Left kidney (tissue), 2 donors: ENCODE measurements around the gene KATNB1. TPM values are rescaled to one million over a fixed set of nuclear protein-coding genes. Genes with fewer than 3 reads are reported as not detected.
"Not testable (repeated sequence)": the region's sequence is repeated elsewhere in the genome, so short reads cannot be mapped to it uniquely, and the experiment has no call there.

Experiments
- DNase-seq: peaks from one replicate; pipeline ENCODE4 v3.0.0-alpha.2; 2013
- polyA plus RNA-seq: library from polyadenylated mRNA; unstranded; fragments of 120-200 nt; gene quantifications from one replicate; pipeline ENCODE4 v1.2.1, GENCODE V29; 2013; ENCODE audit not compliant: insufficient read length

The KATNB1 gene
- polyA plus RNA-seq, 1 donor = 21.3 TPM

DNA sequence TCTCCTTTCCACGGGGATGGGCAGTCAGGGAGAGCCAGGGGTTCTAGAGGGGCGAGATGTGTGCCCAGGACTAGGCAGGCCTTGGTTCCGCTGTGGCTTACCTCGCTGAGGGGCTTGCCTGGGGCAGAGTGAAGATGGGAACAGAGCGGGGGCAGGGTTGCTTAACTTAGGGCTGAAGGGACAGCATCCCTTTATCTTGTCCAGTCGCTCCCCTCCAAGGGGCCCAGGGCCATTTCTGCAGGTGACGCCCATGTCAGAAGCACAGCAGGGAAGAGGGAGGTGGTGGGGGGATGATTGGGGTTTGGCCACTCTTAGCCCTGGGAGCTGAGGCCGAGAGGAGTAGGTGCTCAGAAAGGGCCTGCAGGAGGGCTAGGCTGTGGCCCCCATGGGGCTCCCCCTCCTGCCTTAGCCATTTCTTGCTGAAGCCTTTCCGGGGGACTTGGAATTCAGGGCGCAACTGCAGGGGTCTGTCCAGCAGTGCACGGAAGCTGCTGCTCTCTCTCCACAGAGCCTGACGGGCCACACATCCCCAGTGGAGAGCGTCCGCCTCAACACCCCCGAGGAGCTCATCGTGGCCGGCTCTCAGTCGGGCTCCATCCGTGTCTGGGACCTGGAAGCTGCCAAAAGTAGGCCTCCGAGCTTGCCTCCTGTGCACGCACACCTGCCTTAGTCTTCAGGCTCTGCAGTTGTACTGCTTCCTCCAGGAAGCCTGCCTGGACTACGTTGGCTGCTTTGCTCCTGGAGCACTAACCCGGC is 8.5 kb downstream of the KATNB1 start:
- no peak for DNase-seq

GRCh38 chr16:57744642-57744903 is 9.0 kb downstream of the KATNB1 start:
- no peak for DNase-seq

DNA sequence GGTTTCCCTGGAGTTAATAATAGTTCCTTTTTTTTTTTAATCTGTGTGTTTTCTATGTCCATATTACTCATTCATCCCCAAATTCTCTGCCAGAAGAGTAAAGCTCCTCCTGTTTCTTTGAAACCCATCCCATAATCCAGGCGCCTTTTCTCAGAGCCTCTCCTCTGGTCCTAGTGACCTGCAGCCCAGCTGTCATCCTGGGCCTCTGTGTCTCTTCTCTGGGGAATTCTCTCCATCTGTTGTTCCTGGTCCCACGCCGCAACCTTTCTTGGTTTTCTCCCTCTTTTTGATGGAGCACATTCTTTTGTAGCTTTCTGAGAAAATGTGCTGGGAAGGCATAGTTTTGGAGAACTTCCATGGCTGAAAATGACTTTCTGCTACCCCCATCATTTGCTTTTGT is 10.2 kb downstream of the KATNB1 start:
- DNase-seq = no peak

DNA sequence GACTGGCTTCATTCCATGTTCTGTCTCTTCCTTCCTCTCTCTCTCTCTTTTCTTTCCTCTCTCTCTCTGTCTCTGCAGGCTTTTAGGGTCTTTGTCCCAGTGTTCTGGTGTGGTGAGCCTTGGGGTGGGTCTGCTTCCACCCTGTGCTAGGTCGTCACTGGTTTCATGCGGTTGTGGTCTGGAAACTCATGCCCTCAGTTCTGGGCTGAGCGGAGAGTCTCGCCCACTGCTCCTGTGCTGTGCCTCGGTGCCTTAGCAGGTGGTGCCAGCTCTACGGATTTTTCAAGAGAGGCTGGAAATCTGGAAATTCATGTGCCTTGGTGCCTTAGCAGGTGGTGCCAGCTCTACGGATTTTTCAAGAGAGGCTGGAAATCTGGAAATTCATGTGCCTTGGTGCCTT is 10.7 kb downstream of the KATNB1 start:
- DNase-seq = not testable (repeated sequence)

- DNase-seq = no peak
Observed at GRCh38 chr16:57747091-57747490, 11.5 kb downstream of the KATNB1 start.

DNA sequence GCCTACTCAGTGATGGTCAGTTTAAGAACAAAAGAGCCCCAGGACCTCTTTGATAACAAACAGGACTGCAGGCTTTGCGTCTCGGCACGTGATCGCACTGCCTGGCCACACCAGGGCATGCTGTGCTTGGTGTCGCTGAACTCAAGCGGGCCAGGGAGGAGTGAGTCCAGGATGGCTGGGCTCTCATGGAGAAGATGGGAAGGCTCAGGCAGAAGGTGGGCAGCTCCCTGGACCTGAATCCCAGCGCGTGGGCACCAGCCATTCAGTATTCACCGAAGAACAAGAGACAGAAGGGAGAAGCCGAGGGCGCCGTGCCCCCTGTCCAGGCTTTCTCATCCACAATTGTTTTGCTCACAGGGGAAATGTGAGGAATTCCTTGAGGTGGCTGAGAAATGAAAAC is 11.9 kb downstream of the KATNB1 start:
- DNase-seq = no peak

GRCh38 chr16:57747996-57748395 is 12.4 kb downstream of the KATNB1 start:
- no peak for DNase-seq

- no peak for DNase-seq
Observed at GRCh38 chr16:57748596-57748995, 13.0 kb downstream of the KATNB1 start.

DNA sequence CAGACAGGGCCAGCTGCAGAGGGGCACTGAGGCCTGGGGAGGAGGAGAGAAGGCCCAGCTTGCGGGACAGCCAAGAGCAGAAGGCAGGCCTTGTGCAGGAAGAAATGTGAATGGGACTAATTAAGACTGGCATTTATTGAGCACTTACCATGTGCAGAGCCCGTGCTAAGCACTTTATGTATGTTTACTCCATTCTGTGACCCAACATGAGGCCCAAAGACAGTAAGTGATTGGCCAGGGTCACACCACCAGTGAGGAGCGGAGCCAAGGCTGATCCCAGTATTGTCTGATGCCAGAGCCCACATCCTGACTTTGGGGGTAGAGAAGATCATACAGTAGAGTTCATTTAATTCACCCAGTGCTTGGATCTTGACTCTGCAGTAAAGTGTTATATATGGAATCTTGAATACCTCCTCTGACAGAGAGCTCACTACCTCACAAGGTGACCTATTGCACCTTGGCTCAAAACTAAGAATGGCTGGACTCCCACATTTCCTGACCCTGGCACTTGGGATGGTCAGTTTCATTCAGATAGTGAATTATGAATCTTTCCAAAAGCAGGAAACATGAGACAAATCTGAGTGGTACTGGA is 13.6 kb downstream of the KATNB1 start:
- no peak for DNase-seq

DNA sequence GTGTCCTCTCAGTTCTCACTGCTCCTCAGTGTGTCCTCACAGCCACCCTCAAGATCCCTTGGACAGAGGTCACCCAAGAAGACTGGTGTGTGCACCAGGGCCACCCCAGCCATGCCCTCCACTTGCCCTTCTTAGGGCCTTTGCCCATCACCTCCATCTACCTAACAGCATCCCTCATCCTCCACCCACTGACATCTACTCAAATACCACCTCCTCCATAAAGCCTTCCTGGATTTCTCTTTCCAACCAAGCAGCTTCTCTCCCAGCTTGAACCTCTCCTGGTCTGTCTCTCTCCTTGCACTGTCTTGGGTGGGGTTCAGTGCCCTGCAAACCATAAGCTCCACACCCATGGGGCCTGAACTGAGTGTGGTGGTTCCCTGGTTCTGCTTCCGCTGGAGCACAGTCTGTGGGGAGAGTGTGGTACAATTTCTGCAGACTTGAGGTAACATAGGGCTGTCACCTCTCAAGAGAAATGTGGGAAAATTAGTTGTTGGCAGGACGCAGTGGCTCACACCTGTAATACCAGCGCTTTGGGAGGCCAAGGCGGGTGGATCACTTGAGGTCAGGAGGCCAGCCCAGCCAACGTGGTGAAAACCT is 14.4 kb downstream of the KATNB1 start:
- no peak for DNase-seq

DNA sequence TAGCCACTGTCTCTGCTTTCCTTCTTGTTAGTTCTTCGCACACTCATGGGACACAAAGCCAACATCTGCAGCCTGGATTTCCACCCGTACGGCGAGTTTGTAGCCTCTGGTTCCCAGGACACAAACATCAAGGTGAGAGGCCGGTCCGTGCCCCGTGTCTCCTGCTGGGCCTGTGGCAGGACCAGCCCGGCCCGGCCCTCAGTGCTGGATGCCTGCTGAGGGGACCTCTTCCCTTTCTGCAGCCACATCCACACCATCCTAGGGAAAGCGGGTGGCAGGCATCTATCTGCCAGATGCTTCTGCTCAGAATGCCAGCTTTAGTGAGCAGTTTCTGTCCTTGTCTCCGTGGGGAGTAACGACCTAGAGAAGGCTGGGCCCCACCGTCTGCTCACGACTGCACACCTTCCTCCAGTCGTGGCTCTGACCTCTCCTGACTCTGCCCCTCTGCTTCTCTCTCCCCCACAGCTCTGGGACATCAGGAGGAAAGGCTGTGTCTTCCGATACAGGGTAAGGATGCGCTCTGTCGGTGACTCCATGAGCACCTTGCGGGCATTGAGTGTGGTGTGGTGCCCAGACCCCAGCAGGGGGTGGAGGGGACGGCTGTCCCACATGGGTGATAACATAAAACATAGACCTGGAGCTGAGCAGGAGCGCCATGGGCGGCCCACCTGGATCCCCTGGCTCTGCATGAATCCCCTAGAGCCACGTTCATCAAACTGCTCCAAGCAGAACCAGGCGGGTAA is 15.4 kb downstream of the KATNB1 start:
- DNase-seq = no peak

GRCh38 chr16:57751539-57752202 is 16.1 kb downstream of the KATNB1 start:
- DNase-seq = no peak

GRCh38 chr16:57752203-57752580 is 16.6 kb downstream of the KATNB1 start:
- DNase-seq = no peak

- DNase-seq = no peak
Observed at GRCh38 chr16:57752581-57753447, 17.2 kb downstream of the KATNB1 start.

DNA sequence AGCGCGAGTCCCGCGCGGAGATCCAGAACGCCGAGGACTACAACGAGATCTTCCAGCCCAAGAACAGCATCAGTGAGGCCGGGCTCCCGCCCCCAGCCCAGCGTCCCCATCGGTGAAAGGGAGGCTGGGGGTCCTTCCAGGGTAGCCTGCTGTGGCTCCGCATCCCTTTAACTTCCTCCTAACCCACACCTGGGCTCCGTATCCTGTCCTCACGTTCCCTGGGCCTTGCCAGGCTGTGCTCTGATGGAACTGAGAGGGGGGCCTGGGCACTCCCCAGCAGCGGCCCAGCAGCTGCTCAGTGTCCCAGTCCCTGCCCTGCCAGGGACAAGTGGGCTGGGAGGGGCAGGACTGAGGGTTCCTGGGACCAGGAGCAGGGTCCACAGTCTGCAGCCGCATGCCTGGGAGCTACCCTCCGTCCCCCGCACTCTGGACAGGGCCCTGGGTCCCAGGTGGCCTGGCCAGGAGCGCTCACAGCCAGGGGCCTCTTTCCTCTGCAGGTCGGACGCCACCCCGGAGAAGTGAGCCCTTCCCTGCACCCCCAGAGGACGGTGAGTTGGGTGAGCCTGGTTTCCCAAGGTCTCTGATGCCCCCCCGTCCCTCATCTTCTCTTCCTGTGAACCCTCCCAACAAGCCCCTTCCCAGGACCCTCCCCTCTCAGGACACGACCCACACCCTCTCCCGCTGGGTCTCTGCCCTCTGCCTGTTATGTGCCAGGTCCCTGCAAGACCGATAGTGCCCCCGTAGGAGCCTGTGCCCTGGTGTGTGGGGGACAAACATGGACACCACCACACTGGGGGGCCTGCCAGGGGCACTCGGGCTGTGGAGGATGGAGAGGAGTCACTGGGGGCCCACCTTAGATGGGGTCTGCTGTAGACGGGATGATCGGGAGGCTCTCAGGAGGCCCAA is 18.1 kb downstream of the KATNB1 start:
- no peak for DNase-seq

GRCh38 chr16:57754354-57755060 is 18.9 kb downstream of the KATNB1 start:
- no peak for DNase-seq

DNA sequence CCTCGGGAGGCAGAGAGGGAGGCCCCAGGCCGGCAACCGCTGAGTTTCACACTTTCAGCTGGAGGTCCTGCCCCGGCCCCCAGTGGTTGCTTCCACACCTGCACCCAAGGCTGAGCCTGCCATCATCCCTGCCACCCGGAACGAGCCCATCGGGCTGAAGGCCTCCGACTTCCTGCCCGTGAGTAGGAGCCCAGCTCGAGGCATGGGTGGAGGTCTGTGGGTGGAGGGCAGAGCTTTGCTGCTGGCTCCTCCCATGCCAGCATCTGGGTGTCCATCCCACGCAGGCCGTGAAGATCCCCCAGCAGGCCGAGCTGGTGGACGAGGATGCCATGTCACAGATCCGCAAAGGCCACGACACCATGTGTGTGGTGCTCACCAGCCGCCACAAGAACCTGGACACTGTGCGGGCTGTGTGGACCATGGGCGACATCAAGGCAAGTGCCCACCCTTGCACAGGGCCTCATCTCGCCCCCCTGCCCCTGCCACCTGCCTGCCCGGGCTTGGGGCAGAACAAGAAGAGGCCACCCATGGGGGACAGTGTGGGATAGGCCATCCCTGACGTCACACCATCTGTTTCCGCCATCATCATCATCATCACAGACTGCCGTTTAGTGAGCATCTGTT is 19.6 kb downstream of the KATNB1 start:
- no peak for DNase-seq

DNA sequence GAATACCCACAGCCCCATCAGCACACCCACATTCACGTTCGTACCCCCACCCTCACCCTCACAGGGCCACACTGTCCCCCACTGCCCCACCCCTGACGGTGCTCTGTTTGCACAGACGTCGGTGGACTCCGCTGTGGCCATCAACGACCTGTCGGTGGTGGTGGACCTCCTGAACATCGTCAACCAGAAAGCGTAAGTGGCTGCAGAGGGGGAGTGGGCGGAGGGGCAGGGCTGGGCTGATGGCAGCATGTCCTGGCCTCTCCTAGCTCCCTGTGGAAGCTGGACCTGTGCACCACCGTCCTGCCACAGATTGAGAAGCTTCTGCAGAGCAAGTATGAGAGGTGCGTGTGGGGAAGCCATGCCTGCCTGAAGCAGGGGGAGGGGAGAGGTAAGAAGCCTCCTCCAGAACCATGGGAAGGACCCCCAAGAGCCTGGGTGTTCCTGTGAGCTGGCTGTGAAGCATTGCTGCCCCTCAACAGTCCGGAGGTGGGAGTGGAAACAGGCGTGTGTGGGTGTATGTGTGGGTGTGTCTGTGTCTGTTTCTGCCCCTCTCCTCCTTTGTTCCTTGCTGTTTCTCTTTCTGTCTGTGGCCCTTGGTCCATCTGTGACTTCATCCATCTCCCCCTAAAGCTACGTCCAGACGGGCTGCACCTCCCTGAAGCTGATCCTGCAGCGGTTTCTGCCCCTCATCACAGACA is 20.3 kb downstream of the KATNB1 start:
- DNase-seq = no peak
